ENCODE measurements around the gene MBD3L3. TPM values are rescaled to one million over a fixed set of nuclear protein-coding genes. Genes with fewer than 3 reads are reported as not detected.

MBD3L3 gene
- total RNA-seq, 2 donors from 2014 or later, result not detected

- no peak for TF ChIP-seq CTCF (conservative IDR thresholded peaks at IDR 0.05)
- no peaks in the 10 kb centered on the region for H3K4me1 Mint-ChIP-seq
- no peak overlapping the region for H3K4me3 Mint-ChIP-seq
- peaks cover 48% of the 10 kb centered on the region for H3K9me3 ChIP-seq (ENCODE audit: control insufficient read depth, low read length)
- no peaks in the 10 kb centered on the region for H3K36me3 ChIP-seq (ENCODE audit: control insufficient read depth, insufficient read depth, low read length)
- no peaks in the 10 kb centered on the region for H3K4me1 ChIP-seq (ENCODE audit: control insufficient read depth, insufficient read depth, low read length)
- no peak overlapping the region for H3K9ac ChIP-seq (ENCODE audit: extremely low read depth, low read length, poor library complexity, severe bottlenecking)
- WGBS, 2 experiments (ENCODE audit: insufficient coverage in 1 of 2, insufficient read length in 1 of 2), result 82 to 87% methylated on average over 9 to 11 of the region's 12 CpGs
- H3K4me3 ChIP-seq (ENCODE audit: low read length), result no peak overlapping the region
- no peaks in the 10 kb centered on the region for H3K27me3 ChIP-seq (ENCODE audit: control insufficient read depth, insufficient read depth, low read length, poor library complexity, severe bottlenecking)
- H3K27ac Mint-ChIP-seq, result no peak overlapping the region
- no peak for DNase-seq
- H3K27ac ChIP-seq (ENCODE audit: low read depth, low read length), result no peak overlapping the region
- H3K27me3 Mint-ChIP-seq (ENCODE audit: insufficient read depth), result peaks cover 2% of the 10 kb centered on the region
- H3K9me3 Mint-ChIP-seq, result peaks cover 83% of the 10 kb centered on the region
- no peaks in the 10 kb centered on the region for H3K36me3 Mint-ChIP-seq (ENCODE audit: low read depth)
Measured at GRCh38 chr19:7010722-7011593, 47.5 kb downstream of the MBD3L3 start.

GRCh38 chr19:7007859-7008258 lies 50.6 kb downstream of the MBD3L3 start:
- H3K36me3 Mint-ChIP-seq (ENCODE audit: low read depth), result no peaks in the 10 kb centered on the region
- H3K27ac Mint-ChIP-seq, result no peak overlapping the region
- no peaks in the 10 kb centered on the region for H3K4me1 ChIP-seq (ENCODE audit: control insufficient read depth, insufficient read depth, low read length)
- 64 to 65% methylated on average over 2 to 4 of the region's 4 CpGs for WGBS, 2 experiments (ENCODE audit: insufficient coverage in 1 of 2, insufficient read length in 1 of 2)
- no peak for DNase-seq
- H3K36me3 ChIP-seq (ENCODE audit: control insufficient read depth, insufficient read depth, low read length), result no peaks in the 10 kb centered on the region
- TF ChIP-seq CTCF (conservative IDR thresholded peaks at IDR 0.05), result no peak
- H3K9me3 ChIP-seq (ENCODE audit: control insufficient read depth, low read length), result peaks cover 35% of the 10 kb centered on the region
- no peaks in the 10 kb centered on the region for H3K27me3 ChIP-seq (ENCODE audit: control insufficient read depth, insufficient read depth, low read length, poor library complexity, severe bottlenecking)
- no peak overlapping the region for H3K4me3 Mint-ChIP-seq
- H3K27me3 Mint-ChIP-seq (ENCODE audit: insufficient read depth), result peaks cover 2% of the 10 kb centered on the region
- H3K4me1 Mint-ChIP-seq, result no peaks in the 10 kb centered on the region
- H3K4me3 ChIP-seq (ENCODE audit: low read length), result no peak overlapping the region
- peaks cover 84% of the 10 kb centered on the region for H3K9me3 Mint-ChIP-seq
- no peak overlapping the region for H3K27ac ChIP-seq (ENCODE audit: low read depth, low read length)
- H3K9ac ChIP-seq (ENCODE audit: extremely low read depth, low read length, poor library complexity, severe bottlenecking), result no peak overlapping the region

Other genes starting within 250 kb of the MBD3L3 start
- not detected for gene ADGRE1, start 171.1 kb downstream of the MBD3L3 start, total RNA-seq
- gene MBD3L2B, start 37.2 kb downstream of the MBD3L3 start, total RNA-seq, result not detected
- gene MBD3L5, start 28.1 kb downstream of the MBD3L3 start, total RNA-seq, result not detected
- gene MBD3L4, start 18.5 kb downstream of the MBD3L3 start, total RNA-seq, result not detected
- not detected for gene MBD3L2, start 9.4 kb downstream of the MBD3L3 start, total RNA-seq
- gene ZNF557, start 11.0 kb upstream of the MBD3L3 start, total RNA-seq, result 1 to 10 TPM; 8.3 to 9.8 TPM
- 10 to 100 TPM; 31.3 to 31.5 TPM for gene INSR, start 235.7 kb upstream of the MBD3L3 start, total RNA-seq